Measurements from ENCODE around the gene MS4A4A.
"Not testable (repeated sequence)": the region's sequence is repeated elsewhere in the genome, so short reads cannot be mapped to it uniquely, and the experiment has no call there.

MS4A4A gene

GRCh38 chr11:60280412-60280811, at the start of gene MS4A4A:
Gene MS4A4A, plus strand, starts transcription at chr11:60280666. Its CDS starts 10 bp downstream, at chr11:60280676.
- DNase-seq (ENCODE audit: low spot score), result no peak

GRCh38 chr11:60230681-60231080, 49.8 kb upstream of the MS4A4A start:
- no peak for DNase-seq (ENCODE audit: low spot score)

GRCh38 chr11:60235321-60235720, 45.1 kb upstream of the MS4A4A start:
- DNase-seq (ENCODE audit: low spot score), result no peak

GRCh38 chr11:60240662-60241061, 39.8 kb upstream of the MS4A4A start:
- DNase-seq (ENCODE audit: low spot score), result no peak

- no peak for DNase-seq (ENCODE audit: low spot score)
Observed at GRCh38 chr11:60241786-60242185, 38.7 kb upstream of the MS4A4A start.

GRCh38 chr11:60242740-60243239, 37.7 kb upstream of the MS4A4A start, which contains the start of gene MS4A4E:
Gene MS4A4E, minus strand, starts transcription at chr11:60243137. Its CDS starts 13,082 bp downstream, at chr11:60230055.
- no peak for DNase-seq (ENCODE audit: low spot score)

GRCh38 chr11:60251485-60252212, 28.8 kb upstream of the MS4A4A start:
- no peak for DNase-seq (ENCODE audit: low spot score)

- no peak for DNase-seq (ENCODE audit: low spot score)
Observed at GRCh38 chr11:60252213-60253108, 28.0 kb upstream of the MS4A4A start.

GRCh38 chr11:60257956-60258722, 22.3 kb upstream of the MS4A4A start:
- no peak for DNase-seq (ENCODE audit: low spot score)

- DNase-seq (ENCODE audit: low spot score), result no peak
Observed at GRCh38 chr11:60261014-60261413, 19.5 kb upstream of the MS4A4A start.

- no peak for DNase-seq (ENCODE audit: low spot score)
Observed at GRCh38 chr11:60263402-60263801, 17.1 kb upstream of the MS4A4A start.

- no peak for DNase-seq (ENCODE audit: low spot score)
Observed at GRCh38 chr11:60264644-60265043, 15.8 kb upstream of the MS4A4A start.

- DNase-seq (ENCODE audit: low spot score), result peak; percentile 28
Observed at GRCh38 chr11:60265373-60266214, 14.9 kb upstream of the MS4A4A start.

GRCh38 chr11:60274416-60274815, 6.0 kb upstream of the MS4A4A start:
- DNase-seq (ENCODE audit: low spot score), result no peak

GRCh38 chr11:60281485-60281884, 1.0 kb downstream of the MS4A4A start:
- DNase-seq (ENCODE audit: low spot score), result no peak

GRCh38 chr11:60282286-60282685, 1.8 kb downstream of the MS4A4A start:
- no peak for DNase-seq (ENCODE audit: low spot score)

GRCh38 chr11:60285411-60286126, 5.1 kb downstream of the MS4A4A start:
- DNase-seq (ENCODE audit: low spot score), result not testable (repeated sequence)

GRCh38 chr11:60288531-60288930, 8.1 kb downstream of the MS4A4A start:
- DNase-seq (ENCODE audit: low spot score), result no peak

GRCh38 chr11:60292145-60292544, 11.7 kb downstream of the MS4A4A start:
- no peak for DNase-seq (ENCODE audit: low spot score)

- DNase-seq (ENCODE audit: low spot score), result no peak
Observed at GRCh38 chr11:60301178-60301577, 20.7 kb downstream of the MS4A4A start.

All from HuH-7 (cell line).